GM18499 (cell line): Measurements from ENCODE around the gene SEC11A.
A peak's percentile ranks its signal among the peaks of the same experiment; 100 is the strongest.
"Not testable (repeated sequence)": the region's sequence is repeated elsewhere in the genome, so short reads cannot be mapped to it uniquely, and the experiment has no call there.

ENCODE experiments used
- ATAC-seq: cut with Tn5 transposase; IDR thresholded peaks from one replicate; pipeline ENCODE4 v1.9.1; 2021; ENCODE audit warnings: moderate number of reproducible peaks; ENCODE audit not compliant: insufficient read depth, unreplicated experiment

Gene SEC11A

GRCh38 chr15:84716036-84716732, at the start of gene SEC11A:
TSS of gene SEC11A (minus strand) at chr15:84716139. CDS start at chr15:84716075, 64 bp downstream.
- peak; percentile 81 for ATAC-seq

- no peak for ATAC-seq
Observed at GRCh38 chr15:84765675-84766074, 49.7 kb upstream of the SEC11A start.

DNA sequence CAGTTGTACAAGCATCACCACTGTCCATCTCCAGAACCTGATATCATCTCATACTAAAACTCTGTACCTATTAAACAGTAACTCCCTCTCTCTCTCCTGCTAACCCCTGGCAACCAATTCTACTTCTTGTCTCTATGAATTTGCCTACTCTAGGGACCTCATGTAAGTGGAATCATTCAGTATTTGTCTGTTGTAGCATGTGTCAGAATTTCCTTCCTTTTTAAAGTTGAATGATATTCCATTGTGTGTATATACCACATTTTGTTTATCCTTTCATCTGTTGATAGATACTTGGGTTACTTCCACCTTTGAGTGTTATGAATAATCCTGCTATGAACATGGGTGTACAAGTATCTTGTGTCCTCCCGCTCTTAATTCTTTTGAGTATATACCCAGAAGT, 49.0 kb upstream of the SEC11A start:
- no peak for ATAC-seq

GRCh38 chr15:84764585-84764984, 48.6 kb upstream of the SEC11A start:
- ATAC-seq: no peak

DNA sequence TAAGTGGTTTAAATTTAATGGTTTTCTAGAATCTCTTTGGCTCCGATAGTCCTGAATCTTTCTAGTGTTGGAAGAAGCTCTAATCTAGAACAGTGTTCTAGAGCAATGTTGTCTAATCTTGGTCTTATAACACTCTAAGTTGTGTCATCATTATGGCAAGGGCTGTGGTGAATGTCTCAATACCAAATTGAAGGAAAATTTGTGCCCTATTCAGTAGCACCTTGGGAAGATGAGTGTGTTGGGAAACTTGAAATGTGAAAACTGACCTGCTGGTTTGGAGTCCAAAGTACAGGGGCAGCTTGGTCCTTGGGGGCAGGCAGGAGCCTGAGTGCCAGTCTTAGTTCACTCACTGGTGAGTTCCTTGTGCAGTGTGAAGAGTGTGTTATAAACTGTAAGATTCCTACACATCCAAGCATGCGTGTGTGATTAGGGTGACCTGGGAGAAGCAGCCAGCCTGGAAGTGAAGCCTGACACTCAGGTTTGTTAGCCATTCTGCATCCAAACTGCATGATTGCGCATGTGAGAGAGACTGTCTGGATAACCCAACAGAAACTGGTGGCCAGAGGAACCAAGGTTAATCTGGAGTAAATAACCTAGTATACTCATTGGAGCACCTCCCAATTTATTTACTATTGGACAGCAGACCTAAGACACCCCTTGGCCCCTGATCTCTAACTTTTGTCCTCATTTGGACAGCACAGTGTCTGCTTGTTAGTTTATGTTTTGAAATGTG, 47.1 kb upstream of the SEC11A start:
- no peak for ATAC-seq

DNA sequence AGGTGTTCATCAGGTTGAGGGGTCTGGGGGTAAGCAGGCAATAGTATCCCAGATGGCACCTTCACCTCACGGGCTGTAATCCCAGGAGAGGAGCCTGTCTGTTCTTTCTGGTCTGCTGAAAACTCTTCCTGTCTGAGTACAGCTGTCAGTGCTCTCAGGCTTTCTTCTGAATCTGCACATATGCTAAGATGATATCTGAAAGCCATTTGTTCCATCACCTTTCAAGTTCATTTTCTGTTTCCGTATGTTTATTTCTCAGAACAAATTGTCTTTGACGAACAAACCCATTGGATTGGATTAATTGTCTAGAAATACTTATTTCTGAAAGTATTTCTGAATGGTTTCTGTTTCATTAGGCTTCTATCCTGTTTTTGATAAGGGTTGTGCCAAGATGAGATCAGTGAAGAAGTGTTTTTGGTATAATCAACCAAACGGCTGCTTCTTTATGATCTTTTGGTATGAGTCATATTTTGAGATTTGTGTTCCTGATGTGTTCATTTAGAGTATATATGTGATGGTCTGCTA, 45.7 kb upstream of the SEC11A start:
- no peak for ATAC-seq

GRCh38 chr15:84760219-84760618, 44.3 kb upstream of the SEC11A start:
- ATAC-seq: no peak

DNA sequence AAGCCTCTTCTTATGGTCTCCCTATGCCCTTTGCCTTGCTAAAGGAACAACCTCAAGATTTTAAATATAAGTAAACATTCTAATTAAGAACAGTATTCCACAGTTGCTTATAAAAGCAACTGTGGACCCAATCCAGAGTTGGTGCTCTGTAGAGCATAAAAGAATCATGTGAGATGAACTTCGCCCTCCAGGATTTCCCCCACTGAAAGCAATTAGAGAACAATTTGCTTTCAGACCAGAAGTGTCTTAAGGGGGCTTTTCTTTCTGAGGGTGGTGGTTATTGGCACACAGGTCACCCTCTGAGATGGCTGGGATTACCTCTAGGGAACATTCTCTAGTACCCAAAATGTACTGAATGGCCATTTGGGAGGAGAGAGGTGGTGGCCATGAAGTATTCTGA, 43.1 kb upstream of the SEC11A start:
- ATAC-seq: no peak

DNA sequence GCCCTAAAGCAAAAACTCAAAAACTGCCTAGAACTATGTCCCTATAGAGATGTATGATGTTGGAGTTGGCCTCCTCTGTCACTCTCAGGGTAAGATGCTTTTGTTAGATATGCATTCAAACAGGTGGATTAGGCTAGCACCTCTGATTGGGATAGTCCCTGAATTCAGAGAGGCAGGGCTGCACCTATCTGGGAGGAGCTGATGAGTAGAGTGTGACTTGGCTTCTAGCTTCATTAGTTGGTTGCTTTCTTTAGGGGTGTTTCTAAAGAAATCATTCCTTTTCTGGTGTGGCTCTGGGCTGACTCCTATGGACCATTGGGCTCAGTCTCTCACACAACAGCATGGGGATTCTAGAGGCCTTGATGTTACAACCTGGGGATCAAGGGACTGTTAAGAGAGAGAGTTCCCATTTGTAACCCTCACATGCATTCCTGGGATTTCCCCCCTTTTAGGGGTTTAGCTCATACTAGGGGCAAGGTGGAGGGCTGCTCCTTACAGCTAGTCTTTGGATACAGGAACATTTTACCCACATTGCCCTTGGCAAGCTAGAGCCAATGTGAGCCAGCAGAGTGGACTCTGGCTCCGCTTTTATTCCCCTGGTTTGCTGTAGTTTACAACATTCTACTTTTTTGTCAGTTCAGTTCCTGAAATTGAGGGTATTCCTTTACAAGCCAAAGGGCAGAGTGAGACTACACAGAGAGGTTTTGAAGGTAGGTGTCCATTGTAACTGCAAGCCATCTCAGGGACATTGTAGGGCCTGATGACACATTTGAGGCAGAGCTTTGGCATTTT, 40.0 kb upstream of the SEC11A start:
- ATAC-seq: no peak

GRCh38 chr15:84754889-84755288, 39.0 kb upstream of the SEC11A start:
- ATAC-seq: not testable (repeated sequence)

DNA sequence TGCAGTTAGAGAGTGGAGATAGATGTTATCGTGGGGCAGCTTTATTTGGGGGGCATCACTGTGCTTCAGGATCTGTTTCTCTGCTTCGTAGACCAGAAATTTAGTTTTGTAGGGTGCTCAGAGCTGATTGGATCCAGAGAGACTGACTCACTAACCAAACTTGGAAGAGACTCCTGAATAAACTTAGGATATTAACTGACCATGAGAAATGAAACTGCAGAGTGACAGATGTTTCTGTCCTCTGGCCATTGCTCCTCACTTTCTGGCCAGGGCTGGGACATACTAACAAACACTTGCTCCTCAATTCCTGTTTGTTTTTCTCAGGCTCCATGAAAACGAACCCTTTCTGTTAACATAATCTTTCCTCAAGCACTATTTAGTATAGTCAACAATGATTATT, 36.8 kb upstream of the SEC11A start:
- no peak for ATAC-seq

- ATAC-seq: no peak
Observed at GRCh38 chr15:84752195-84752594, 36.3 kb upstream of the SEC11A start.

GRCh38 chr15:84751721-84752120, 35.8 kb upstream of the SEC11A start:
- not testable (repeated sequence) for ATAC-seq

- no peak for ATAC-seq
Observed at GRCh38 chr15:84750583-84751092, 34.7 kb upstream of the SEC11A start.

DNA sequence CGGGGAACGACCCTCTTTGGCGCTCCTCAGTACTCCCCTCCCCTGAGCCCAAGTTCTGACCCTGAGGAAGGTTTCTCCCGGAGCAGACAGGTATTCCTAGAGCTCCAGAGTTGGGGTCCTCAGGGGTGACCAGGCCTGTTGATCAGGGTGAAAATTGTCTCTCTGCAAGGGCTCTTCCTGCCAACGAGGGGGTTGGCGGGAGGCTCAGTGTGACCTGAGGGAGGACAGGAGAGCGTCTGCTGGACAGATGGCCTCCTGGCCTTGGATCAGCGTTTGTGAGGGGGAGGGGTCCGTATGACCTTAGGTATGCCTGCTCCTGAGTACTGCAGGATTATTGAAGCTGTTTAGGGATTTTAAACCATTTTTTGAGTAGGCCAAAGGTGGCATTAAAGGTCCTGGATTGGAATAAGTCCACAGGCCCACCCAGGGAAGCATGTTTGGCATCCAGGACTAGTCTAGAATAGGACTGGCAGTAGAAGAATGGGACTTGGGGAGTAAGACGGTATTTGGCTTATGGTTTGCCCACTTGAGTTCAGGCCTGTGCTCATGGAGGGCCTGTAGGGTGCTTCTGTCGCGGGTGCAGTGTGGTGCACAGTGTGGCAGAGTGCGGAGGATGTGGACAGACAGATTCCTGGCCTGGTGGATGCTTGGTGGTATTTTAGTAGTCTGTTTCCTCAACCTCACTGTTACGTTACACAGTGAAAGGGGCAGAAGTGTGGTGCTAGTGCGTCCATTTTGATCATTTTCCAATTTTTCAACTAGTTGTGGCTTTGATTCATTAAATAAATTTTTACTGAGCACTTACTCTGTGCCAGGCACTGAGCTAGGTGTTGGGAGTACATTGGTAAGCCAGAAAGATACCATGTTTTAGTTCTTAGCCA, 33.4 kb upstream of the SEC11A start:
- no peak for ATAC-seq

- ATAC-seq: no peak
Observed at GRCh38 chr15:84748274-84749110, 32.6 kb upstream of the SEC11A start, which contains the start of gene ZNF592. TSS of gene ZNF592 (plus strand) at chr15:84748592. CDS start at chr15:84782676, 34,084 bp downstream.

DNA sequence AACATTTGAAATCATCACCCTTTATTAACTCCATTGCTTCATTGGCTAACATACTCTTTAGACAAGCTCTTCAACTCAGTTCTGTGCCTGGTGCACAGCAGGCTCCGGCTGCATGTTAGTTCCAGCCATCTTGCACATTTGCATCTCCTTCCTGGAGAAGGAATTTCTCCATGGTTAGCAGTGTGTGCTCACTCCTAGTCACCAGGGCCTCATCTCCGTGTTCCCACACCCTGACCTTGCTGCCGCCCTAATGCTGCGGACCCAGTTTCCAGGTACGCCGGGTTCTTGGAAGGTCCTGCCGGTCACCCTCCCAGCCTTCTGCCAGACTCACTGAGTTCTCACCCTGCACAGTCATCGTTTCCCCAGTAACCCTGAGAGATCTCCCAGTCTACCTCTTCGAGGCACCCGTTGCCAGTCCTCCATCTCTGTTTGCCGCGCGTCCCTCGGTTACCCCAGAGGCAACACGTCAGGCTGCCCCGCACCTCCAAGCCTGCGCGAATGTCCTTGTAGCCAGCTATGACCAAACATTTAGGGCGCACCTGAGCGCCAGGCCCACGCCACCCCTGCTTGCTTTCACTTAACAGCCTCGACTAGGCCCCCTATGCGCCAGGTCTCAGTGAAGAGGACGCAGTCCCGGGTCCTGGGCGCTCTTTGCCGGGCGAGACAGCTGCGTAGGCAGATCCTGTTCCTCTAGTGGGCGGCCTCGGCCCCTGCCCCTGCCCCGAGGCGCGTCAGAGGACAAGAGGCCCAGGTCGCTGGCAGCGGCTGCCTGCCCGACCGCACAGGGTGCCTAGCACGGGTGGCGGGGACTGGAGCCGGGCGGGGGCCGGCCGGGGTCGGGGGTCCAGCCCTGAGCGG, 31.7 kb upstream of the SEC11A start:
- no peak for ATAC-seq

GRCh38 chr15:84741121-84741520, 25.2 kb upstream of the SEC11A start:
- ATAC-seq: no peak
